Measurements from ENCODE around the gene MAPKAP1. TPM values are rescaled to one million over a fixed set of nuclear protein-coding genes. Genes with fewer than 3 reads are reported as not detected.
"Not testable (repeated sequence)": the region's sequence is repeated elsewhere in the genome, so short reads cannot be mapped to it uniquely, and the experiment has no call there.

The MAPKAP1 gene
- total RNA-seq, 1 donor from 2014 or later, result 35.9 TPM

DNA sequence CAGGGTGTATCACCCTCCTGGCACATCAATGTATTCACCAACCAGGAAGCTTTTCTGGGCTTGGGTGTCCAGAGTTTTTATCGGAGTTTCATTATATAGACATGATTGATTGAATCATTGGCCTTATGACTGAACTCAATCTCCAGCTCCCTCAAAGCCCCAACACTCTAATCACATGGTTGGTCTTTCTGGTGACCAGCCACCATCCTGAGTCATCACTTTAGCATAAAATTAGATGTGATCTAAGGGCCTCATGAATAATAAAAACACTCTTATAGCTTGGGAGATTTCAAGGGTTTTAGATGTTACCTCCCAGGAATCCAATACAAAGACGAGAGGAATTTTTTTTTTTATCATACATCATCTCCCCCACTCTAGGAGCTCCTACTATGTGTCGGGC lies 32.4 kb upstream of the MAPKAP1 start:
- no peak for FAIRE-seq

DNA sequence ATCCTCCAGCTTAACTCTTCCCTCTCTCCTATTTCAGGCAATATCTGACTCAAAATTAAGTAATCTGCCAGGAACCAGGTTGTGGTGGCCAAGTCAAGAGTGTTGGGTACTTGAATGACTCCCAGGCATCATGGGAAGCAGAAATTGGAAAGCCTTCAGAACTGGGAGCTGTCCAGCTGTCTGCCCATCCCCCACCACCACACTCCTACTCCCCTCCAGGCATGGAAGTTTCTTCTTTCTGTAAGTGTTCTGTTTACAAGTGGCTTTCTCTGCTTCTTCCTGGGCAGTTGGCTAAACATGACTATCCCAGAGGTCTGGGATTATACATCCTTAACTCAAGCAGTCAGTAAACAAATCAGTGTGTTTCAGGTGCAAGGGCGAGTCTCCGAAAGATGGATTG lies 25.6 kb upstream of the MAPKAP1 start:
- no peak for FAIRE-seq
- DNase-seq (ENCODE audit: low spot score in 2 of 2), result no peak

More for the DNA sequence above, 32.4 kb upstream of the MAPKAP1 start:
- no peak for DNase-seq (ENCODE audit: low spot score in 2 of 2)

DNA sequence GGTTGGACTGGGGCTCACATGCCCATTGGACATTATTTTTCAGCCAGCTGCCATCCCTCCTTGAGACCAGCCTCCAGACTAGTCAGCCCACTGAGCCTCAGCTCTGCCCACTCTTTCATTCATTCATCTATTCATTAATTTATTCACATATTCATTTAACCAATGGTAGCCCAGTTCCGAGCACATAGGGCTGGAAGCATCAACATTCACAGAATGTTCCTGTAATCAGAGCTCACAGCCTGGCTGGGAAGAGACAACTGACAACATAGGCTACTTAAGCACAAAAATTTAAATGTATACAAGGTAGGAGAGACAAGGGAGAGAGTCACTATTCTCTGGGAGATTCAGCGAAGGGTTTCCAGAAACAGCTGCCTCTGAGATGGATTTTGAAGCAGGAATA lies 23.2 kb upstream of the MAPKAP1 start:
- FAIRE-seq (no peak), DNase-seq (ENCODE audit: low spot score in 2 of 2) (no peak)

DNA sequence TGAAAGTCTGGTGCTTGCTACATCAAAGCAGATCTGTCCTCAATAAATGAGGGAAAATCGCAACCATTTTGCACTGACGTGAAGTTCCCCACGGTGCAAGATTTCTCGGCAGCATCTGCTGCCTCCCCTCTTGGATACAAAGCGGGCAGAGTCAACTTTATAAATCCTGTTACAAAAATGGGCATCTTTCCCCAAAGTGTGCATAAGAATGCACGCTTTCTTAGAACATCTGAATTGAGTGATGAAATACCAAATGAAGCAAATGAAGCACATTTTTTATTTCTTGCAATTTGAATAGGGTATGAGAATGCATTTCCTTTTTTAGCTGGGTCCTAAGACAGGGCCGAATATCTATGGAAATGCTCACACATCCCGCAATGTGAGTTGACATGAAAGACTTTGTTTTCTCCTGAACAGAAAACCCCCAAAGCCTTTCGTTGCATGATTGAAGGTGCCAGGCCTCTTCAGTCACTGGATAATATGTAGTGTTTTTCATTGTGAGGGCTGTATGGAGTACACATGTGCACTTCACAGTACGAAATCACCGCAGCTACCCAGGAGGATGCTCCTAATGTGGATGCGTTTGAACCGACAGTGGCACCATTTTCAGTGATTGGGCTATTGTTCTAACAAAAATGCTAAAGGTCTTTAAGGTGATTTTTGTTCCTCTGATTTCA lies 19.6 kb upstream of the MAPKAP1 start:
- DNase-seq (ENCODE audit: low spot score in 2 of 2) (no peak), FAIRE-seq (no peak)

DNA sequence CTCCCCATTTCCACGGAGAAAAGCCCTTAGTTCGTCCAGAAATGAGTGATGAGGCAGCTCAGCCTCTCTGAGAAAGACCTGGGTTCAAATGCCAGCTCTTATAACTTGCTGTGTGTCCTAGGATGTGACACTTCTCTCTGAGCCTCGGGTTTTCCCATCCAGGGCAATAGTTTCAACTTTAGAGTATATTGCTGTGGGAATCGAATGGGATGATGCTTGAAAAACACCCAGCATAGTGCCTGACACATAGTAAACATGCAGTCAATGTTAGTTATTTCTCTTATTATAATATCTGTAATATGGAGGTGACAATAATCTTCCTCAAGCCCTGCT lies 430 bp upstream of the MAPKAP1 start:
- FAIRE-seq, result no peak
- no peak for DNase-seq (ENCODE audit: low spot score in 2 of 2)

DNA sequence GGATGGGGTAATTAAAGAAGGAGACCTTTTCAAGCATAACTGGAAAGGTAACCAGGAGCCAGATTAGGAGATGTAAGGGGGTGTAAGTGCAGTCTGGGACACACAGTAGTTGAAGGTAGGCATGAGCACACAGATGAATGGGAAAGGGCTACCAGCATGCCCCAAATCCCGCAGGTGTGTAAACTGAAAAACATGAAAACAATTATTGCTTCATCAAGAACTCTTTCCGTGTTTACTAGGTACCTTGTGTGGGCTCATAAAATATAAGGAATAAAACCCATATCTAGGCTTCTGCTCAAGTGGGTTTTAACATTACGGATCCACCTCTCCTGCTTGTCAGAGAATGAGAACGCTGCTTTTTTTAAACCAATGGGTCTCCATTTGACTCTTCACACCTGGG lies 1.1 kb downstream of the MAPKAP1 start:
- DNase-seq (ENCODE audit: low spot score in 2 of 2), result no peak
- FAIRE-seq, result no peak

DNA sequence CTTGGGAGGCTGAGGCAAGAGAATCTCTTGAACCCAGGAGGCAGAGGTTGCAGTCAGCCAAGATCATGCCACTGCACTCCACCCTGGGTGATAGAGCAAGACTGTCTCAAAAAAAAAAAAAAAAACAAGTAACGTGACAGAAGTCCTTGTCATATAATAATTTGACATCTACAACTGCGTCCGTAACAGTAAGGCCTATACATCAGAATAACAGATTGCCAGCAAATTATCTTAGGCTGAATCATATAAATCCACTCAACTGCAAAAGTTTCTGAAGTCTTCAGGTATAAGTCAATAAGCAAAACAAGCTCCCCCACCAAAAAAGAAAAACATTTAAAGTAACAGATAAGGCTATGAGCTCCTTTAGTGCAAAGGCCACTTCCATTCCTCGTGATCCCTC lies 3.3 kb downstream of the MAPKAP1 start:
- FAIRE-seq, result no peak
- no peak for DNase-seq (ENCODE audit: low spot score in 2 of 2)

DNA sequence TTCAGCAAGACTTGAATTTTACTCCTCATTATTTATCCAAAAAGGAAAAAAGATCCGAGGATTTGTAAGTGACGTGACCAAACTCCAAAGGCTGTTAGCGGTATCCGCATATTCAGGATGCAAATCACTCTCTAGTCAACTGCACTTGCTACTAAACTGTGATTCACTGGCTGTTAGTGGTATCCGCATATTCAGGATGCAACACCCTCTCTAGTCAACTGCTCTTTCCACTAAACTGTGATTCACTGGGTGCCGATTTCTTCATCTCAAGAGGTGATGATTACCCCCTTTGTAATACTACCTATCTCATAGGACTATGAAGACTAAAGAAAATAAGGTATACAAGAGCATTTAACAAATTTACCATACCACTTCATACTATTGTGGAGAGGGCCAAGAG lies 5.7 kb downstream of the MAPKAP1 start:
- no peak for DNase-seq (ENCODE audit: low spot score in 2 of 2)
- FAIRE-seq, result no peak

DNA sequence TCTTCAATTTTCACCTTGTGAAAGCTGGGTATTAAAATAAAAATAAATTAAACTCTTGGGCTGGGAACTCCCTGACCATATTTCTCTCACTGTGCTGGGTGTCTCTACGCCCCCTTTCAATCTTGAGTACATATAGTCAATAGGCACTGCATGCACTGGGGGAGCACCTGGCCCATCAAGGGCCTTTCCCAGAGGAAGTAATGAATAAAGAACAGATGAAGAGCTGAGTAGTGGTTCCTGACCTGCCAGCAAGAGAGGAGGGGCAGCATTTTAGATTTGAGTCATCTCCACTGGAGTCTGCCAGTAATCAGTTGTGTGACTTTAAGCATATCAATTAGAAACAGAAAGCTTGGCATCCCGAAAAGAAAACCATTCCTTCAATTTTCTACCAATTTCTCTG lies 6.2 kb downstream of the MAPKAP1 start:
- no peak for FAIRE-seq

DNA sequence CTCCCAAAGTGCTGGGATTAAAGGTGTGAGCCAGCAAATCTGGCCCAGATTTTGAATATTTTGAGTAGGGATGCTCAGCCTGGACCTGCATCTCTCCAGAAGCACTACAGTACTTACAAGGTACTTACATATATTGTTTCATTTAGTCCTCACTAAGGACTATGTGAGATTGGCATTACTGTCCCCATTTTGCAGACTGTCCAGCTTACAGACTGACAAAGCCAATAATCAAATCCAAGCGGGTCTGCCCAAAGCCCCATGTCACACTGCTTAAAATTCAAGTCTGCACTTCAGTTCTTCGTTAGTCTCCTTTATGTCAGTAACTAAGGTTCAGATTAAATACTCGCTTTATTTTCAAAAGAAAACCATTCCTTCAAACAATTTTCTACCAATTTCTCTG lies 7.1 kb downstream of the MAPKAP1 start:
- no peak for DNase-seq (ENCODE audit: low spot score in 2 of 2)

More for the DNA sequence above, 6.2 kb downstream of the MAPKAP1 start:
- no peak for DNase-seq (ENCODE audit: low spot score in 2 of 2)

DNA sequence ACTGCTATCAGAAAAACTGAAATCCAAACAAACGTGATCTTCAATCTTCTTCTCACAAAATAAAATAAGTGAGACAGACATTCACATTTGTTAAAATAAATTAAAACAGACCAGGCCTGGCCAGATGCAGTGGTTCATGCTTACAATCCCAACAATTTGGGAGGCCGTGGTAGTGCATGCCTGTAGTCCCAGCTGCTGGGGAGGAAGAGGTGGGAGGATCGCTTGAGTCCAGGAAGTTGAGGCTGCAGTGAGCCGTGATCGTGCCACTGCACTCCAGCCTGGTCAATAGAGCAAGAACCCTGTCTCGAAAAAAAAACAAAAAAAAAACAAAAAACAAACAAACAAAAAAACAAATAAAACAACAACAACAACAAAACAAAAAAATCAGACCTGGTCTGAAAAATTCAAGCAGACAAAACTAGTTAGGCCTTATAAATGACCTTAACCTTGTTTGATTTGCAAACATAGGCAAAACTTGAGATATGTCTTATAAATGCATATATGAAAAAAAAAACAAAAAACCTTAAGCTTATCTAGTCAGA lies 10.8 kb downstream of the MAPKAP1 start:
- FAIRE-seq (no peak), DNase-seq (ENCODE audit: low spot score in 2 of 2) (no peak)

More for the DNA sequence above, 7.1 kb downstream of the MAPKAP1 start:
- FAIRE-seq, result no peak

DNA sequence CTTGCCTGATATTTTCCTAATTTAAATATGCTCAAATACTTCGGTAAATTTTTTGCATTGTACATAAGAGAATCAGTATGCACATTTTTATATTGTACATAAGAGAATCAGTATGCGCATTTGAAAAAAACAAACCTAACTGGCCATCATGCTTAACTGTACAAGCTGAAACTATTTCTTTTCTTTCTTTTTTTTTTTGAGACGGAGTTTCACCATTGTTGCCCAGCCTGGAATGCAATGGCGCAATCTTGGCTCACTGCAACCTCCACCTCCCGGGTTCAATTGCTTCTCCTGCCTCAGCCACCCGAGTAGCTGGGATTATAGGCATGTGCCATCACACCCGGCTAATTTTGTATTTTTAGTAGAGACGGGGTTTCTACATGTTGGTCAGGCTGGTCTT lies 11.5 kb downstream of the MAPKAP1 start:
- FAIRE-seq, result not testable (repeated sequence)

DNA sequence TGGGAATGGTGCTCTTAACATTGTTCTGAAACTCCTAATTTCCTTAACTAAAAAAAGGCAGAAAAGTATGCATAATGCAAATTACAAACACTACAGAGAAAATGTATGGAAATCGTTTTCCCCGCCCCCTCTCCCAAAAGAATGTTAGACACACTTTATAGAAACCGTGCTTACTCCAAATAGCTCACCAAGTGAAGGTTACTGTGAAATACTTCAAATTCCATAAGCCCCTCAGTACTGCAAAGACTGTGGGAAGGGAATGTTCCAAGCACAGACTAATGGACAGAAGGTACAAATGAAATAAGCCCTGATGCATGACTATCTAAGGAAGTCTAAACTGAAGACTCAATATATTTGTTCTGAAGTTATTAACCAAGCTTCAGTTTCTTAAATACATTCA lies 12.5 kb downstream of the MAPKAP1 start:
- FAIRE-seq (no peak), DNase-seq (ENCODE audit: low spot score in 2 of 2) (no peak)

More for the DNA sequence above, 11.5 kb downstream of the MAPKAP1 start:
- DNase-seq (ENCODE audit: low spot score in 2 of 2), result not testable (repeated sequence)

DNA sequence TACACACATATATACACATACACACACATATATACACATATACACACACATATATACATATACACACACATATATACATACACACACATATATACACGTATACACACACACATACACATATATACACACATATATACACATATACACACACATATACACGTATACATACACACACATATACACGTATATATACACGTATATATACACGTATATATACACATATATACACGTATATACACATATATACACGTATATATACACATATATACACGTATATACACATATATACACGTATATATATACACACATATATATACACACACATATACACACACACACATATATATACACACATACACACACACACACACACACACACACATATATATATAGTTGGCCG lies 13.5 kb downstream of the MAPKAP1 start:
- FAIRE-seq, result peak; percentile 81
- DNase-seq (ENCODE audit: low spot score in 2 of 2), result not testable (repeated sequence)

DNA sequence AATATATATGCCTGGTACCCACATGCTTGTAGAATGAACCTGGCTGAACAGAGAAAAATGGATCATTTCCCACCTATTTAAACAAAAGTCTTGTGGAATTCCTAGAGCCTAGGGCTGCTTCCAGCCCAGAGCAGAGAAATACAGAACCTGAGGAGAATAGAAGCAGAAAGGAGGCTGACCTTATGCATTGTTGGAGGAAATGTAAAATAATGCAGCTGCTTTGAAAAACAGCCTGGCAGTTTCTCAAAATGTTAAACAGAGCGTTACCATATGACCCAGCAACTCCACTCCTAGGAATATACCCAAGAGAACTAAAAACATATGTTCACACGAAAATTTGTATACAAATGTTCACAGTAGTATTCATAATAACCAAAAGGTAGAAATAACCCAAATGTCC lies 15.1 kb downstream of the MAPKAP1 start:
- DNase-seq (ENCODE audit: low spot score in 2 of 2) (no peak), FAIRE-seq (no peak)

DNA sequence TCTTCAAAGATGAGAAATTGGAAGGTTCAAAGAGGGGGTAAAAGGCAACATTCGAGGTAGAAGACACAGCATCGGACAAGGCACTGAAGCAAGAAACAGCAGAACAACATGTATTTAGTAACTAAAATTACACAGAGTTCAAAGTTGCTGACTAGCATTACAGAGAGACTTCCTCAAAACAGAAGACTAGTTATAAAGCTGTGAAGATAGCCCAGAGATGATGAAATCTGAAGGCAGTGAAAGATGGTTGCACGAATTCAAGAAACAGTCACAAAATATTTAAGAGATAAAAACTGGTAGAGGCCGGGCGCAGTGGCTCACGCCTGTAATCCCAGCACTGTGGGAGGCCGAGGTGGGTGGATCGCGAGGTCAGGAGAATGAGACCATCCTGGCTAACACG lies 16.3 kb downstream of the MAPKAP1 start:
- no peak for FAIRE-seq
- no peak for DNase-seq (ENCODE audit: low spot score in 2 of 2)

DNA sequence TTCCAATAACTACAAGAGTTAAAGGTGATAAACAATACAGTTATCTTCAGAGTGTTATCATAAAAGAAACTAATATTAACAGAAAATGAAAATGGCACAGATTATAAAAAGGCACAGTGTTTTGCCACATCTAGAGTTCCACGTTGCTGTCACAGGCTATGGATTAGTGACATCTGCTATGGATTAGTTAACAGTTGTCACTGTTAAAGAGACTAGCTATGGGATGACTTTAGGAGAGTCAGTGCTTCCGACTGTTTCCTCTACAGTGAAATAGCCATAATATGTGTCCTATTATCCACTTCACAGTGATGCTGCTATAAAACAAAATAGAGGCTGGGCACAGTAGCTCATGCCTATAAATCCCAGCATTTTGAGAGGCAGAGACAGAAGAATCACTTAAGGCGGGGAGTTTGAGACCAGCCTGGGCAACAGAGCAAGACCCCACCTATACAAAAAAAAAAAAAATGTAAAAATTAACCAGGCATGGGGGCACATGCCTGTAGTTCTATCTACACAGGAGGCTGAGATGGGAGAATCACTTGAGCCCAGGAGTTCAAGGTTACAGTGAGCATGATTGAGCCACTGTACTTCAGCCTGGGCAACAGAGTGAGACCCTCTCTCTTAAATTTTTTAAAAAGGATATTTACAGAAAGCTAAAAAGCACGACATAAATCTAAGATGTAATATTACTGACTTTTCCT lies 19.7 kb downstream of the MAPKAP1 start:
- DNase-seq (ENCODE audit: low spot score in 2 of 2) (no peak), FAIRE-seq (no peak)

DNA sequence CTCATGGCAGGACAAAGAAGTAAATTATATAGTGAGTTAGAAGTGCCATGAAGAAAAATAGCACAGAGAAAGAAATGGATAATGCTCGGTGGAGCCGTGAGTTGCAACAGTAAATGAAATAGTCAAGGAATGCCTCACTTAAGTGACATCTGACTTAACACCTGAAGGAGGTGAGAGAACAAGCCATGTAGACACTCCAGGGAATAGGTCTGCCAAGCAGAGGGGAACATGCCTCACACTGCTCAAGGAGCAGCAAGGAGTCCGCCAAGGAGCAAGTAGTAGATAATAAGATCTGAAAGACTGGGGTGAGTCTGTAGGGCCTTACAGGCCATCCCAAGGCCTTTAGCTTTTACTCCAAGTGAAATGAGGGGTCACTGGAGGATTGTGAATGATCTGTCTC lies 21.8 kb downstream of the MAPKAP1 start:
- no peak for FAIRE-seq
- DNase-seq (ENCODE audit: low spot score in 2 of 2), result no peak

DNA sequence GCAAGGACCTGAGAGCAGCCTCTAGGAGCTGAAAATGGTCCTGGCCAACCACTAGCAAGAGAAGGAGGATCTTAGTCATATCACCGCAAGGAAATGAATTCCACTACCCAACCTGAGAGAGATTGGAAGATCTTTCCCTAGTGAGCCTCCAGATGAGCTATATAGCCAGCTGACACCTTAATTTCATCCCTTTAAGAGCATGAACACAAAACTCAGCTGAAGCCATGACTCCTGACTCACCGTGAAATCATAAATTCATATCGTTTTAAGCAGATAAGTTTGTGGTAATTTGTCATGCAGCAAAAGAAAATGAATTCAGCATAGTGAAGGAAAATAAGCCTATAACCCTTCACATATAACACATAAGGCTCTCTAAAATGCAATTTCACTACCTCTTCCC lies 23.5 kb downstream of the MAPKAP1 start:
- no peak for DNase-seq (ENCODE audit: low spot score in 2 of 2)
- FAIRE-seq, result no peak

DNA sequence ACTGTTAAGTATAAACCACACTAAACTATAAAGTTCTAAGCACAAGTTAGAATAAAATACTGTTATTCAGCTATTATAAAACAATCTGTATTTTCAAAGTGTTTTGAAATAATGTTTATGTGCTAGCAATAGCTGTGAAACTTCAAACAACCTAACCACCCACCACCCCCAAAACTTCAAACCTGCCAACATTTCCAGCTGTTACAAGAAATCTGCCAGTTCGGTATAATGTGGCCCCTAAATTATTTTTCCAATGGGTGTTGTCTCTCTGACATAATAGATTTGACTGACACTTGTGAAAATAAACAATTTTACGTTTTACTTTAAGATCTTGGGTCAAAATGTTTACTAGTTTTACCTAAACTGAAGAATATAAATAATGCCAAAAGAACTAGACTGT lies 24.7 kb downstream of the MAPKAP1 start:
- no peak for FAIRE-seq

DNA sequence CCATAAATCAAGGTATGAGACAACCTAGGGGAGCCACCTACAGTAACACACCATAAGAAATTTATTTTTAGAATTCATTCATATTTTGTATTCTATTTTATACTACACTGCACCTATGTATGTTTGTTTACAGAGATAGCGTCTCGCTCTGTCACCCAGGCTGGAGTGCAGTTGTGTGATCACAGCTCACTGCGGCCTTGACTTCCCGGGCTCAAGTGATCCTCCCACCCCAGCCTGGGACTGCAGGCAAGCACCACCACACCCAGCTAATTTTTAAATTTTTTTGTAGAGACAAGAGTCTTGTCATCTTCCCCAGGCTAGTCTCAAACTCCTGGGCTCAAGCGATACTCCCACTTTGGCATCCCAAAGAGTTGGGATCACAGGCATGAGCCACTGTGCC lies 25.4 kb downstream of the MAPKAP1 start:
- FAIRE-seq (no peak), DNase-seq (ENCODE audit: low spot score in 2 of 2) (no peak)

More for the DNA sequence above, 24.7 kb downstream of the MAPKAP1 start:
- DNase-seq (ENCODE audit: low spot score in 2 of 2), result no peak

DNA sequence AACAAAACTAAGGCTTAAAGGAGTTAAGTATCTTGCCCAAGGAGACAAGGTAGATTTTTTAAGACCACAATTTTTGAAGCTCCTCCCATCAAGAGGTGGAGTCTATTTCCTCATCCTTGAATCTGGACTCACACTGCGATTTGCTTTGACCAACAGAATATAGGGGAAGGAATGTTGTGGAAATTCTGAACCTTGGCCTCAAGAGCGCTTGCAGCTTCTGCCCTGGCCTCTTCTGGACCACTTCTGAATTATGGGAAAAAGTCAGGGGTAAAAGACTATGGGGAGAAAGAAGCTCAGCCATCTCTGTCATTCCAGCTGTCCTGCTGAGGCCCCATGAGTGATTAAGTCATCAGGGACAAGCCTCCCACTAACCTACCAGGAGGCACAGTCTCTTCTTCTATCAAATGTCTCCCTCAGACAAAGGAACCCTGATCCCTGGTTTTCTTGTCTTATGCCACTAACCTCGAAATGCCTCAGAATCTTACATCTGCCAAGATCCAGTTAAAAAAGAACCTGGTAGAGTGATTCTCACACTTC lies 25.9 kb downstream of the MAPKAP1 start:
- DNase-seq (ENCODE audit: low spot score in 2 of 2), result no peak
- no peak for FAIRE-seq

Data from frontal cortex (tissue), 4 donors.